Testis (tissue), 2 donors: ENCODE measurements around the gene PDE10A.

Experiments
- CTCF ChIP-seq, 3 experiments: fragments of 450-650 bp in 2 of 3; fragments of 200-600 bp in 1 of 3; sonication (generic) in 1 of 3; IDR thresholded peaks; one replicate each; pipeline ENCODE4 v1.5.1; 2016 to 2019; ENCODE audit warnings: antibody characterized with exemption in 3 of 3, mild to moderate bottlenecking in 2 of 3, moderate library complexity in 1 of 3
- POLR2A ChIP-seq: fragments of 450-650 bp; IDR thresholded peaks from one replicate; pipeline ENCODE4 v1.6.1; 2017; ENCODE audit warnings: antibody characterized with exemption, mild to moderate bottlenecking, moderate library complexity

DNA sequence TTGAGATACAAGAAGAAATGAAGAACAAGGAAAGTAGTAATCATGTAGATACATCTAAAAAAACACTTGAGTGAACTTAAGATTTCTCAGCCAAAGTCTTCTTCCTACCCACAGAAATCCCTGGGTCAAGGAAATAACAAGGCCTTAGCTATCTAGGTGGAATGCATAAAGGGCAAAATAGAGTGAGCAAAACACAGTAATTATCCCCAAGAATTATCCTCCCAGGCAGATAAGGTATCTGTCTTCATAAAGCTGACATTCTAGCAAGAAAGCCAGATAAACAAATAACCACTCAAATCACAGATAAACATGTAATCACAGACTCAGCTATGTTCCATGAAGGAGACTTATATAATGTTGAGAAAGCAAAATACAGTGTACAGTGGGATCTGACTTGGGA, 216.7 kb downstream of the PDE10A start:
- no peak for TF ChIP-seq CTCF (IDR thresholded peaks at IDR 0.05)
- TF ChIP-seq POLR2A, result no peak
